PFSK-1 (cell line): ENCODE data around the gene PRKN.

ENCODE experiments used
- FOXP2 ChIP-seq: optimal IDR thresholded peaks from 2 replicates; pipeline ENCODE3; 2011; ENCODE audit warnings: borderline replicate concordance, control low read depth, inconsistent platforms; ENCODE audit not compliant: insufficient read depth; ENCODE audit errors: extremely low read length, extremely low read depth
- POLR2AphosphoS5 ChIP-seq: IDR thresholded peaks from 2 replicates; pipeline ENCODE4 v1.6.1; 2012; ENCODE audit warnings: low read depth, mild to moderate bottlenecking, control low read depth, low read length, moderate library complexity
- SIN3A ChIP-seq: IDR thresholded peaks from 2 replicates; pipeline ENCODE4 v1.6.1; 2012; ENCODE audit warnings: mild to moderate bottlenecking, low read length, moderate library complexity, borderline replicate concordance; ENCODE audit not compliant: insufficient read depth
- TAF1 ChIP-seq: IDR thresholded peaks from 2 replicates; pipeline ENCODE4 v1.6.1; 2012; ENCODE audit warnings: low read length, control low read depth, borderline replicate concordance; ENCODE audit not compliant: insufficient read depth
- TF ChIP-seq, protein P1 (sequence below), 2 experiments: IDR thresholded peaks; 2 replicates each; pipeline versions ENCODE4 v1.6.1 to v1.8.0; 2011 to 2012; ENCODE audit warnings: low read depth in 2 of 2, low read length in 2 of 2, control low read depth in 1 of 2, inconsistent platforms in 1 of 2, mild to moderate bottlenecking in 1 of 2, moderate library complexity in 1 of 2; ENCODE audit not compliant: insufficient read depth in 1 of 2

PRKN gene

DNA sequence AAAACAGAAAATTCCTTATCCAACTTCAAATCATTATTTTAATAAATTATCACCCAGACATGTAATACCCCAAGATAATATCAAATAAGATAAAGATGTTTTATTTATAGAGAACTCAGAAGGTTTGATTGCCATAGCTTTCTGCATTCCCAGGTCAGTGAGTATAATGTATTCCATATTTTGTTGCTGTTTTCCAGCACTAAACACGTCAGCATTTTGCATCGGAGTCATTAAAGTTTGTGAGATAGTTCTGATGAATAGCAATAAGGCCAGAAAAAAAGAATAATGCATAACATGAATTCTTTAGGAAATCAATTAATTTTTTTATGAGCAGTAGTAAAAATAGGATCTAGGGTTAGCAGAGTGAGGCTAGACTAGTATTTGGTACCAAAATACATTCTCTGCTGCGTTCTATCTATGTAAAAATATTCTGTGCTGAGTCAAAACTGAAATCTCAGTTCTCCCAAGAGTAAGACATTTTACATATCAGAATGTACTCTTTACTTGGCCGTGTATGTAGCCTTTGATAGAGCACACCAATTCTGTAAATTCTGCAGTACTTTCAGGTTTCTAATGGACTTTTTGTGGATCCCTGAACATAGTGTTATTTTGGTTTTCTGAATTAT, 1183.8 kb downstream of the PRKN start:
- TF ChIP-seq SIN3A (no peak), POLR2AphosphoS5 (no peak), TAF1 (no peak), FOXP2 (no peak)
- TF ChIP-seq, protein P1, sequence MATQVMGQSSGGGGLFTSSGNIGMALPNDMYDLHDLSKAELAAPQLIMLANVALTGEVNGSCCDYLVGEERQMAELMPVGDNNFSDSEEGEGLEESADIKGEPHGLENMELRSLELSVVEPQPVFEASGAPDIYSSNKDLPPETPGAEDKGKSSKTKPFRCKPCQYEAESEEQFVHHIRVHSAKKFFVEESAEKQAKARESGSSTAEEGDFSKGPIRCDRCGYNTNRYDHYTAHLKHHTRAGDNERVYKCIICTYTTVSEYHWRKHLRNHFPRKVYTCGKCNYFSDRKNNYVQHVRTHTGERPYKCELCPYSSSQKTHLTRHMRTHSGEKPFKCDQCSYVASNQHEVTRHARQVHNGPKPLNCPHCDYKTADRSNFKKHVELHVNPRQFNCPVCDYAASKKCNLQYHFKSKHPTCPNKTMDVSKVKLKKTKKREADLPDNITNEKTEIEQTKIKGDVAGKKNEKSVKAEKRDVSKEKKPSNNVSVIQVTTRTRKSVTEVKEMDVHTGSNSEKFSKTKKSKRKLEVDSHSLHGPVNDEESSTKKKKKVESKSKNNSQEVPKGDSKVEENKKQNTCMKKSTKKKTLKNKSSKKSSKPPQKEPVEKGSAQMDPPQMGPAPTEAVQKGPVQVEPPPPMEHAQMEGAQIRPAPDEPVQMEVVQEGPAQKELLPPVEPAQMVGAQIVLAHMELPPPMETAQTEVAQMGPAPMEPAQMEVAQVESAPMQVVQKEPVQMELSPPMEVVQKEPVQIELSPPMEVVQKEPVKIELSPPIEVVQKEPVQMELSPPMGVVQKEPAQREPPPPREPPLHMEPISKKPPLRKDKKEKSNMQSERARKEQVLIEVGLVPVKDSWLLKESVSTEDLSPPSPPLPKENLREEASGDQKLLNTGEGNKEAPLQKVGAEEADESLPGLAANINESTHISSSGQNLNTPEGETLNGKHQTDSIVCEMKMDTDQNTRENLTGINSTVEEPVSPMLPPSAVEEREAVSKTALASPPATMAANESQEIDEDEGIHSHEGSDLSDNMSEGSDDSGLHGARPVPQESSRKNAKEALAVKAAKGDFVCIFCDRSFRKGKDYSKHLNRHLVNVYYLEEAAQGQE (IDR thresholded peaks at IDR 0.05; ENCODE audit: insufficient read depth in 1 of 2, low read depth in 2 of 2, low read length in 2 of 2): no peak

DNA sequence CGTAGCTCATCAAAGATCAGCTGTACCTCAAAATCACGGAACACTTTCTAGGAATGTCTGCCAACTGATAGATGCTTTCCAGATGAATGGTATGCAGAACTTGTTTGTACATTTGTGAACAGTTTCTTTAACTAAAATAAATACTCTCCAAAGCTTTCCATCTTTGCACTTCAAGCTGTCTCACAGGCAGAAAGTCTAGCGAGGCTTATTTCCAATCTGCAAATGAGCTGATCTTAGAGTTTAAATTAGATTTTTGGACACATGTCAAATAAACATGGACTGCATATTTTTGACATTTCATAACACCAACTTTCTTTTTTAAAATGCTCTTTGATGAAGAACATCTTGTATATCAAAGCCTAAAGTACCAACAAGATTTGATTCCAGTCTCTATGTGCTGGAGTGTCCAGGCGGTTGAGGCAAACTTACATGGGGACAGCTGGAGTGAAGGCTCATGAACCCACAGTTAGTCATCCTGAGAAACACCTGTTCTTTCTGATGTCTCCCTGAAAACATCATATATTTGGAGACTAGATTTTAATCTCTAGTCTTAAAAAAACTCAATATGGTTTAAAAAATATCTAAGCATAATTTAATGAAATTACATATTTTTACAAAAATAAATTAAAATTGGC, 1185.1 kb downstream of the PRKN start:
- TF ChIP-seq, protein P1 (IDR thresholded peaks at IDR 0.05; ENCODE audit: insufficient read depth in 1 of 2, low read depth in 2 of 2, low read length in 2 of 2): no peak
- TF ChIP-seq POLR2AphosphoS5 (no peak), FOXP2 (no peak), TAF1 (no peak), SIN3A (no peak)

DNA sequence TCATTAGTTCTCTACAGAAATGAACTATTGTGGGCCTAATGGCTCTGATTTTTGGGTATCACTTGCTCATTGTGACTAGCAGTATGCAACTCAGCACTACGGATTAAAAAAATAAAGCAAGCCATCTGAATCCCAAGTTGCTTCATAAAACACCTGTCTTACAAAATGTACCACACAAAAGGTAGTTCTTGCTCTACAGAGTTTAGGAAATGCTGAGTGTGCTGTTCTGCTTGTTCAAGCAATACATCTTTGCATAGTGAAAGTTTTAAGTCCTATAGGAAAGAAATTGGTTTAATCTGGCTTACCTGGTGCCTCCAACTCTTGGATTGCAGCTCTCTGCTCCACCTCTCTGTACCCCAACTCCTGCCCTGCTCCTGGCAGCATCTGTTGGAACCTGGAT, 1187.0 kb downstream of the PRKN start:
- no peak for TF ChIP-seq FOXP2
- TF ChIP-seq, protein P1 (IDR thresholded peaks at IDR 0.05; ENCODE audit: insufficient read depth in 1 of 2, low read depth in 2 of 2, low read length in 2 of 2): no peak
- TF ChIP-seq TAF1: no peak
- TF ChIP-seq SIN3A: no peak
- no peak for TF ChIP-seq POLR2AphosphoS5

DNA sequence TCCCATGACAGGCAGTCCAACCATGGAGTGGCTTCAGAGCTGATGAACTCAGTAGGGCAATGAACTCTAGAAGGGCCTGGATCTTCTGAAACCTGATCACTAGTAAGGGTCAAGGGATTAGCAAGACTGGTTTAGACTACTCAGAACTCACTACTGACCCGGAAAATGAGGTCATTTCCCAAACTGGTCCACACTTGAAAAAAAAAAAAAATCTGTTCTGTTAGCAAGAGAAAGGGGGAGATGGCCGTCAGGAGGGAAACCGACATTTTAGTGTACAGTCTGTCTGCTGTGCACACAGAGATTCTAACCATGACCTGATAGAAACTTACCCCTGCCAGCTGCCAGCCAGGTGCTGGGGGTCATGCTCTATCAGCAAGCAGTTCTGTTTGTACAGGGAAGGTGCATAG, 1191.3 kb downstream of the PRKN start:
- no peak for TF ChIP-seq SIN3A
- TF ChIP-seq TAF1: no peak
- TF ChIP-seq POLR2AphosphoS5: no peak

DNA sequence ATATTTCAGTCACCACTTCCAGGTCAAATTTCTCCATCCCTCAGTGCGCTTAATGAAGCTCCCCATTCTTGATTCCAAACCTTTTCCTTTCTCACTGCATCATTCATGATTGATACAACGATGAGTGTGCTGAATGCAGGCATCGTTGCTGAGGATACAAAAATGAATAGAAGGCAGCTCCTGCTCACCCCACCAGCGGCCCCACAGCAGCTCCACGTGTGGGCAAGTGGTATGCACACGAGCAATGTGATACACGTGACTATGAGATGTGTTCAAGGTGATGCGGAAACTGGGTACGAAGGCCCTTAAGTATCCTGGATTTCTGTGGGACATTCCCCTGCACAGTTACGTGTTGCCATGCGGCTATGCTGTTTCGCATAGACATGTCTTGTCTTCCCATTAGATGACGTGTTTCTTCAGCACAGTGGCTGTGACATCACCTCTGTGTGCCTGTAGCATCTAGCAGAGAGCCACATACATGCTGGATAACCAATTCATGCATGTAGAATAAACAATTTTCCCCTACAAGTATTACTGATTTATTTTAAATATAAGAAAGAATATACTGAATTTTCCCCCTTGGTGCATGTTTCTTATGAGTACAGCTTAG, 1193.2 kb downstream of the PRKN start:
- TF ChIP-seq POLR2AphosphoS5: no peak
- no peak for TF ChIP-seq TAF1
- TF ChIP-seq FOXP2: no peak
- TF ChIP-seq SIN3A: no peak
- TF ChIP-seq, protein P1 (IDR thresholded peaks at IDR 0.05; ENCODE audit: insufficient read depth in 1 of 2, low read depth in 2 of 2, low read length in 2 of 2): no peak
